PC-9 (cell line): Measurements from ENCODE around the gene MYCN. TPM values are rescaled to one million over a fixed set of nuclear protein-coding genes. Genes with fewer than 3 reads are reported as not detected.
A peak's percentile ranks its signal among the peaks of the same experiment; 100 is the strongest.

Experiments used
- BruUV-seq: library from RNA; stranded (reverse); fragments of 400-500 nt; replicated peaks from 2 replicates; lab custom pipeline; 2021; lab: Mats Ljungman, UMichigan
- CTCF ChIA-PET: fragments of 300-600 bp; sonication (Branson Sonifier 250); formaldehyde crosslinking; loops from one replicate; lab custom pipeline; 2022; ENCODE audit warnings: antibody characterized with exemption; lab: Charles Lee
- POLR2A ChIA-PET: fragments of 300-600 bp; sonication (Branson Sonifier 250); formaldehyde crosslinking; loops from one replicate; lab custom pipeline; 2022; ENCODE audit warnings: antibody characterized with exemption; ENCODE audit not compliant: unreplicated experiment; lab: Charles Lee
- DNase-seq, 2 experiments: peaks; one replicate each; pipeline versions ENCODE4 v3.0.0 to v3.0.0-alpha.2; 2015 to 2022; ENCODE audit warnings: mixed read lengths in 1 of 2
- H2AFZ ChIP-seq: fragments of 200-600 bp; sonication (generic); 2 replicates; pipeline ENCODE4 v1.8.1; 2017; ENCODE audit warnings: antibody characterized with exemption
- H3F3A ChIP-seq: fragments of 200-600 bp; sonication (generic); 2 replicates; pipeline ENCODE4 v1.8.1; 2017; ENCODE audit warnings: antibody characterized with exemption, mild to moderate bottlenecking, low read depth; ENCODE audit not compliant: insufficient read depth
- H3K27ac ChIP-seq: fragments of 200-600 bp; sonication (generic); 2 replicates; pipeline ENCODE4 v1.6.1; 2016; ENCODE audit warnings: mixed run types
- H3K27me3 ChIP-seq: fragments of 200-600 bp; sonication (generic); 2 replicates; pipeline ENCODE4 v1.6.1; 2016; ENCODE audit warnings: low read depth, mixed run types; ENCODE audit not compliant: insufficient read depth
- H3K36me3 ChIP-seq: fragments of 200-600 bp; sonication (generic); 2 replicates; pipeline ENCODE4 v1.6.1; 2016; ENCODE audit warnings: low read depth, mixed run types
- H3K4me1 ChIP-seq: fragments of 200-600 bp; sonication (generic); replicated peaks from 2 replicates; pipeline ENCODE4 v1.6.1; 2016; ENCODE audit warnings: mixed run types; ENCODE audit not compliant: insufficient read depth
- H3K4me2 ChIP-seq: fragments of 200-600 bp; sonication (generic); 2 replicates; pipeline ENCODE4 v1.6.1; 2017; ENCODE audit warnings: mixed run types
- H3K4me3 ChIP-seq: fragments of 200-600 bp; sonication (generic); 2 replicates; pipeline ENCODE4 v1.6.1; 2016; ENCODE audit warnings: mixed run types
- H3K79me2 ChIP-seq: fragments of 200-600 bp; sonication (generic); 2 replicates; pipeline ENCODE4 v1.6.1; 2017; ENCODE audit warnings: low read depth, mixed run types
- H3K9me2 ChIP-seq: fragments of 200-600 bp; sonication (generic); 2 replicates; pipeline ENCODE4 v1.8.1; 2017; ENCODE audit warnings: mild to moderate bottlenecking; ENCODE audit not compliant: insufficient read depth
- H3K9me3 ChIP-seq: fragments of 200-600 bp; sonication (generic); 2 replicates; pipeline ENCODE4 v1.8.1; 2016; ENCODE audit warnings: low read depth; ENCODE audit not compliant: insufficient read depth
- H4K20me1 ChIP-seq: fragments of 200-600 bp; sonication (generic); 2 replicates; pipeline ENCODE4 v1.8.1; 2017; ENCODE audit not compliant: insufficient read depth
- EZH2 ChIP-seq: fragments of 200-600 bp; sonication (generic); IDR thresholded peaks from 2 replicates; pipeline ENCODE4 v1.8.0; 2017; ENCODE audit warnings: antibody characterized with exemption, low read depth
- intact Hi-C: fragments of 100-400 bp; cut with micrococcal nuclease; formaldehyde crosslinking; loops from one replicate; pipeline ENCODE4 v1.10.0; 2022; ENCODE audit not compliant: unreplicated experiment
- total RNA-seq: library from RNA; stranded (reverse); gene quantifications from 2 replicates; pipeline ENCODE4 v1.2.3, GENCODE V29; 2021
- TF ChIP-seq, protein P1 (sequence below): fragments of 200-600 bp; sonication (generic); conservative IDR thresholded peaks from 2 replicates; pipeline ENCODE4 v1.6.1; 2017; ENCODE audit warnings: mixed run types, antibody characterized with exemption, mild to moderate bottlenecking, moderate library complexity

MYCN gene
- total RNA-seq, 1 experiment from 2014 or later, result not detected

DNA sequence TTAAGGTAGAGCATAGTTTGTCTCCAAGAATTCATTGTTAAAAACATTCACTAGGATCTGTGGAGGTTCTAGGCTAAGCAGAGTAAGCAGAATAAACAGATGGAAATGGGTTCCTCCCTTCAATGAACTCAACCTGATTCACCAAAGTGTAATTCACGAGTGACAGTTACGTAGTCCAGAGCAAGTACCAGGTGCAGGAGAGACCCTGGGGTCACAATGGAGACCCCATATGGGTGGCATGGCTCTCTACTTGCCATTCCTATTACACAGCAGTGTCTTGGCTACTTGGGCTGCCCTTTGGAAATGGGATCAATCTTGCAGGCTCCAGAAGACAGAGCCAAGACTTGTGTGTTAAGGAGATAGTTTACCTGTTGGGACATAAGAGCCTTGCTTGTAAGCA lies 7.1 kb downstream of the MYCN start:
- peaks cover 82% of the 10 kb centered on the region for H3K27me3 ChIP-seq
- no peaks in the 10 kb centered on the region for H3K79me2 ChIP-seq
- no peaks in the 10 kb centered on the region for H4K20me1 ChIP-seq
- POLR2A ChIA-PET, result no interaction called here
- CTCF ChIA-PET, result no interaction called here
- H3K4me1 ChIP-seq, result no peaks in the 10 kb centered on the region
- no peak overlapping the region for H3K4me3 ChIP-seq
- H3K36me3 ChIP-seq, result no peaks in the 10 kb centered on the region
- BruUV-seq, result no TSS peak
- no peak overlapping the region for H2AFZ ChIP-seq
- no peaks in the 10 kb centered on the region for H3F3A ChIP-seq
- no peak for TF ChIP-seq EZH2
- TF ChIP-seq, protein P1, sequence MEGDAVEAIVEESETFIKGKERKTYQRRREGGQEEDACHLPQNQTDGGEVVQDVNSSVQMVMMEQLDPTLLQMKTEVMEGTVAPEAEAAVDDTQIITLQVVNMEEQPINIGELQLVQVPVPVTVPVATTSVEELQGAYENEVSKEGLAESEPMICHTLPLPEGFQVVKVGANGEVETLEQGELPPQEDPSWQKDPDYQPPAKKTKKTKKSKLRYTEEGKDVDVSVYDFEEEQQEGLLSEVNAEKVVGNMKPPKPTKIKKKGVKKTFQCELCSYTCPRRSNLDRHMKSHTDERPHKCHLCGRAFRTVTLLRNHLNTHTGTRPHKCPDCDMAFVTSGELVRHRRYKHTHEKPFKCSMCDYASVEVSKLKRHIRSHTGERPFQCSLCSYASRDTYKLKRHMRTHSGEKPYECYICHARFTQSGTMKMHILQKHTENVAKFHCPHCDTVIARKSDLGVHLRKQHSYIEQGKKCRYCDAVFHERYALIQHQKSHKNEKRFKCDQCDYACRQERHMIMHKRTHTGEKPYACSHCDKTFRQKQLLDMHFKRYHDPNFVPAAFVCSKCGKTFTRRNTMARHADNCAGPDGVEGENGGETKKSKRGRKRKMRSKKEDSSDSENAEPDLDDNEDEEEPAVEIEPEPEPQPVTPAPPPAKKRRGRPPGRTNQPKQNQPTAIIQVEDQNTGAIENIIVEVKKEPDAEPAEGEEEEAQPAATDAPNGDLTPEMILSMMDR, result no peak
- H3K27ac ChIP-seq, result no peak overlapping the region
- H3K4me2 ChIP-seq, result no peak overlapping the region
- no peak for DNase-seq
- H3K9me3 ChIP-seq, result no peaks in the 10 kb centered on the region
- intact Hi-C loops, result no loop called here
- H3K9me2 ChIP-seq, result no peaks in the 10 kb centered on the region

DNA sequence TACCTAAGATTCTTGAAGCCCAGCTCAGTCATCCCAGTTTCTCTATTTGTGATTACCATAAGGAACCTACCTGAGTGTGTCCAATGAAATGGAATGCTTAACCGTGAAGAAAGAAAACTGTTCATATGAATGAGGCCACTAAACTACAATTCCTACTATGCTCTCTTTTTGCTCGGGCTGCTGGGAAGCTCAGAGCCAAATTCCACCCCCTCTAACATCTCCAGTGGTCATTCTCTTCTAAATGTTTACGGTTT lies 8.3 kb downstream of the MYCN start:
- Histone ChIP-seq H3K4me1 (no peaks in the 10 kb centered on the region), H3K36me3 (no peaks in the 10 kb centered on the region), H2AFZ (no peak overlapping the region), H3F3A (no peaks in the 10 kb centered on the region), H3K27me3 (peaks cover 87% of the 10 kb centered on the region), H3K79me2 (no peaks in the 10 kb centered on the region), H3K9me3 (no peaks in the 10 kb centered on the region), H3K4me3 (no peak overlapping the region), H3K9me2 (no peaks in the 10 kb centered on the region), H3K4me2 (no peak overlapping the region), H3K27ac (no peak overlapping the region), H4K20me1 (no peaks in the 10 kb centered on the region)
- BruUV-seq, result no TSS peak
- CTCF ChIA-PET, result no interaction called here
- DNase-seq, result no peak
- TF ChIP-seq, protein P1, result no peak
- no peak for TF ChIP-seq EZH2
- POLR2A ChIA-PET, result no interaction called here
- intact Hi-C loops, result no loop called here

DNA sequence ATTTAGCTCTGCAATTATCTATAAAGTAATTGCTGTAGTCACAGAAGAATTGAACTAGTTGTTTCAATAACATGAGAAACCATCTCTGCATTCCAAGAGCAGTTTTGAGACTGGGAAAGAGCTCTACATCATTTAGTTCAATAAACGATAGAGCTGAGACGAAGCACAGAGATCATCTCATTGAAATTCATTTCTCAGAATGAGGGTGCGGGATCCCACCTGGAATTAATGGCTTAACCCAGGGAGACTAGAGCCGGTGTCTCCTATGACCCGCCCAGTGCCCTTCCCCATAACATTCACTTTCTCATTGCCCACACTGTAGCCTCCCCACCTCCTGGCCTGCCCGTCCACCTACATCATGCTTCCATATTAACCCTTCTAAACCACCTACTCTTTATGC lies 8.8 kb downstream of the MYCN start:
- H3K4me3 ChIP-seq, result no peak overlapping the region
- H3K79me2 ChIP-seq, result no peaks in the 10 kb centered on the region
- ChIA-PET POLR2A (no interaction called here), CTCF (no interaction called here)
- BruUV-seq, result no TSS peak
- H3K4me1 ChIP-seq, result no peaks in the 10 kb centered on the region
- no peak overlapping the region for H3K4me2 ChIP-seq
- no peak overlapping the region for H3K27ac ChIP-seq
- H3K9me2 ChIP-seq, result no peaks in the 10 kb centered on the region
- TF ChIP-seq, protein P1, result no peak
- 0 out of 2 replicates have a peak, but pooled peaks have one; percentile 29 for TF ChIP-seq EZH2
- peaks cover 85% of the 10 kb centered on the region for H3K27me3 ChIP-seq
- no peak overlapping the region for H2AFZ ChIP-seq
- H4K20me1 ChIP-seq, result no peaks in the 10 kb centered on the region
- no peaks in the 10 kb centered on the region for H3K9me3 ChIP-seq
- DNase-seq, result no peak
- H3F3A ChIP-seq, result no peaks in the 10 kb centered on the region
- H3K36me3 ChIP-seq, result no peaks in the 10 kb centered on the region
- intact Hi-C loops, result no loop called here
